Measurements from ENCODE around the gene ZNF77. TPM values are rescaled to one million over a fixed set of nuclear protein-coding genes. Genes with fewer than 3 reads are reported as not detected.
"Not testable (repeated sequence)": the region's sequence is repeated elsewhere in the genome, so short reads cannot be mapped to it uniquely, and the experiment has no call there.

The ZNF77 gene
- polyA plus RNA-seq, 1 donor from 2014 or later = 13.0 TPM

- Histone ChIP-seq H3K9me3 (ENCODE audit: low read length) (no peaks in the 10 kb centered on the region), H4K20me1 (ENCODE audit: insufficient read depth) (no peaks in the 10 kb centered on the region), H3K79me2 (replicated peaks; ENCODE audit: insufficient read depth, low read length) (no peaks in the 10 kb centered on the region), H2AFZ (ENCODE audit: low read depth, low read length) (no peak overlapping the region), H3K4me3 (ENCODE audit: low read length) (no peak overlapping the region), H3K27me3 (ENCODE audit: insufficient read depth, low read depth, low read length) (no peaks in the 10 kb centered on the region), H3K27ac (ENCODE audit: low read length) (no peak overlapping the region), H3K4me2 (ENCODE audit: low read length) (no peak overlapping the region), H3F3A (ENCODE audit: insufficient read depth, low read length, poor library complexity, severe bottlenecking) (no peaks in the 10 kb centered on the region), H3K36me3 (ENCODE audit: insufficient read depth, low read length) (no peaks in the 10 kb centered on the region), H3K9me2 (ENCODE audit: insufficient read depth, low read length) (no peaks in the 10 kb centered on the region), H3K9ac (ENCODE audit: low read length) (no peak overlapping the region)
- no peak for TF ChIP-seq POLR2AphosphoS5 (IDR thresholded peaks at IDR 0.05)
- no peak for TF ChIP-seq EP300 (conservative IDR thresholded peaks at IDR 0.05; ENCODE audit: poor library complexity, severe bottlenecking)
- TF ChIP-seq EZH2 (IDR thresholded peaks at IDR 0.05; ENCODE audit: borderline replicate concordance, insufficient read depth, low read length, poor library complexity, severe bottlenecking) = no peak
- no peak for TF ChIP-seq SMC3 (conservative IDR thresholded peaks at IDR 0.05; ENCODE audit: poor library complexity)
- TF ChIP-seq TAF1 (IDR thresholded peaks at IDR 0.05; ENCODE audit: low read depth) = no peak
- no peak for TF ChIP-seq RAD21 (conservative IDR thresholded peaks at IDR 0.05)
- no peak for TF ChIP-seq CTCF (IDR thresholded peaks at IDR 0.05; ENCODE audit: poor library complexity, severe bottlenecking)
- TF ChIP-seq REST (IDR thresholded peaks at IDR 0.05; ENCODE audit: borderline replicate concordance) = no peak
- no peak for TF ChIP-seq MXI1 (conservative IDR thresholded peaks at IDR 0.05; ENCODE audit: poor library complexity, severe bottlenecking)
Measured at GRCh38 chr19:2896694-2897093, 48.1 kb downstream of the ZNF77 start.

- not testable (repeated sequence) for H3F3A ChIP-seq (ENCODE audit: insufficient read depth, low read length, poor library complexity, severe bottlenecking); H3K4me2 ChIP-seq (ENCODE audit: low read length); H3K27me3 ChIP-seq (ENCODE audit: insufficient read depth, low read depth, low read length); H3K4me3 ChIP-seq (ENCODE audit: low read length); H3K9me3 ChIP-seq (ENCODE audit: low read length); H3K9me2 ChIP-seq (ENCODE audit: insufficient read depth, low read length); H3K9ac ChIP-seq (ENCODE audit: low read length); H3K27ac ChIP-seq (ENCODE audit: low read length); H3K79me2 ChIP-seq (replicated peaks; ENCODE audit: insufficient read depth, low read length); H3K36me3 ChIP-seq (ENCODE audit: insufficient read depth, low read length); H2AFZ ChIP-seq (ENCODE audit: low read depth, low read length); H4K20me1 ChIP-seq (ENCODE audit: insufficient read depth)
Measured at GRCh38 chr19:2890531-2890930, 54.2 kb downstream of the ZNF77 start.

- no peak overlapping the region for H3K4me3 ChIP-seq (ENCODE audit: low read length)
- no peak for TF ChIP-seq CTCF (IDR thresholded peaks at IDR 0.05; ENCODE audit: poor library complexity, severe bottlenecking)
- no peak for TF ChIP-seq POLR2AphosphoS5 (IDR thresholded peaks at IDR 0.05)
- no peak for TF ChIP-seq SMC3 (conservative IDR thresholded peaks at IDR 0.05; ENCODE audit: poor library complexity)
- TF ChIP-seq EZH2 (IDR thresholded peaks at IDR 0.05; ENCODE audit: borderline replicate concordance, insufficient read depth, low read length, poor library complexity, severe bottlenecking) = no peak
- no peak for TF ChIP-seq MXI1 (conservative IDR thresholded peaks at IDR 0.05; ENCODE audit: poor library complexity, severe bottlenecking)
- TF ChIP-seq REST (IDR thresholded peaks at IDR 0.05; ENCODE audit: borderline replicate concordance) = no peak
- H3K9me3 ChIP-seq (ENCODE audit: low read length) = no peaks in the 10 kb centered on the region
- no peaks in the 10 kb centered on the region for H3K36me3 ChIP-seq (ENCODE audit: insufficient read depth, low read length)
- H3K4me2 ChIP-seq (ENCODE audit: low read length) = no peak overlapping the region
- H4K20me1 ChIP-seq (ENCODE audit: insufficient read depth) = no peaks in the 10 kb centered on the region
- H3K9ac ChIP-seq (ENCODE audit: low read length) = no peak overlapping the region
- H3K9me2 ChIP-seq (ENCODE audit: insufficient read depth, low read length) = no peaks in the 10 kb centered on the region
- H3K27me3 ChIP-seq (ENCODE audit: insufficient read depth, low read depth, low read length) = no peaks in the 10 kb centered on the region
- no peak overlapping the region for H2AFZ ChIP-seq (ENCODE audit: low read depth, low read length)
- H3F3A ChIP-seq (ENCODE audit: insufficient read depth, low read length, poor library complexity, severe bottlenecking) = no peaks in the 10 kb centered on the region
- no peak overlapping the region for H3K27ac ChIP-seq (ENCODE audit: low read length)
- H3K79me2 ChIP-seq (replicated peaks; ENCODE audit: insufficient read depth, low read length) = no peaks in the 10 kb centered on the region
Measured at GRCh38 chr19:2888731-2889224, 56.0 kb downstream of the ZNF77 start.
